HL-60/S4 treated with phorbol 12-myristate 13-acetate at 8.2 ng/mL for 4 days and 3 days (cell line): ENCODE data around the gene MVP.
"Not testable (repeated sequence)": the region's sequence is repeated elsewhere in the genome, so short reads cannot be mapped to it uniquely, and the experiment has no call there.

ENCODE experiments used
- in situ Hi-C: fragments of 300-500 bp; cut with MboI; formaldehyde crosslinking; loops from 2 replicates; pipeline ENCODE4 v1.15.0; 2022; ENCODE audit warnings: low sequenced_read_pairs

MVP gene

GRCh38 chr16:29868396-29869009 is 48.2 kb downstream of the MVP start:
- in situ Hi-C loops, result no loop called here

- in situ Hi-C loops, result not testable (repeated sequence)
Observed at GRCh38 chr16:29869067-29869466, 48.8 kb downstream of the MVP start.

GRCh38 chr16:29871822-29872546 is 51.7 kb downstream of the MVP start:
- in situ Hi-C loops, result no loop called here

DNA sequence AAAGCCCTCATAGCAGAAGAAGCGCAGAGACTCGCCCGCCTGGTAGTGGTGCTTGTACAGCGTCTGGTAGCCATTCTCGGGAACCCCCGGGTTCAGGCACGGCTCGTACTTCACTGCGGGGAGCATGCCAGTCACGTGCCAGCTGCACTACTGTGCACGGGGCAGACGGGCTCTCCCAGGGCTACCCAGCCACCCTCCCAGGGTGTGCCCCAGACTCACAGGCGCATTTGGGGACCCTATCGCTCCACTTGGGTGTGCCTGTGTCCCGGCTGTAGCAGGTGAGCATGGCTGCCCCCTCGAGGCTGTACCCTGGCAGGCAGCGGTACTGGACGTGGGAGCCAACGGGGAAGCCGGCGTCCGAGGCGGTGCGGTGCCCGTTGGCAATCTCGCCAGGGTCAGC is 53.1 kb downstream of the MVP start:
- in situ Hi-C loops, result no loop called here

DNA sequence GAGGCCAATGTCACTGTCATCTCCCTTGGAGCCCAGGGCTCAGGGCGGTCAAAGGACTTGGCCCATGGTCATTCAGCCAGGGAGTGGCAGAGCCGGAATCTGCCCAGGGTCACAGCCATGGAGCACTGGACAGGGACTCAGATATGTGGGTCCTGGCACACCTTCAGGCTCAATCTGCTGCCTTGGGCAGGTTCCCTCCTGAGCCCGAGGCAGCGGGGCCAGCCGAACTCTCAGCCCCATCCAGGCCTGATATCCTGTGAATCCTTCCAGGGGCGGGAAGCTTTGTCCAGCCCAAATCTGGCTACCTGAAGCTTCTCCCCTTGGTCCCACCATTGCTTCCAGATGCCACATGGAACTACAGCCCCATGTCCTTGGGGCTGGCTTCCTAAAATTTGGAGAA is 54.9 kb downstream of the MVP start:
- in situ Hi-C loops, result no loop called here

DNA sequence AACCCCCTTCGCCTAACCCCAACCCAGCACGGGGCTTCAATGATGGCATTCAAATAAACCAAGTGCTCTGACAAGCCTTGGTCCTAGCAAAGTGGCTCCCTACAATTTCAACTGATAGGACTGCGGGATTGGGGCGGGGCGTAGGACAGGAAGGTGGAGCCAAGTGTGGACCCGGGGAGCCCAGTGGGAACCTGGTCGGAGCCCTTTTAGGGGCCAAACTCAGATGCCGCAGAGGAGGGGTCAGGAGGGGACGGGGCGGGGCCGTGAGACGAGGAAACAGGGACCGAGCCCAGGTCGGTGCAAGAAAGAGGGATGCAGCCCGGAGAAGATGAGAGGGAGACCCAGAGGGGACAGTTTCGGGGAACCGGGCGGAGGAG is 55.9 kb downstream of the MVP start:
- in situ Hi-C loops, result no loop called here

DNA sequence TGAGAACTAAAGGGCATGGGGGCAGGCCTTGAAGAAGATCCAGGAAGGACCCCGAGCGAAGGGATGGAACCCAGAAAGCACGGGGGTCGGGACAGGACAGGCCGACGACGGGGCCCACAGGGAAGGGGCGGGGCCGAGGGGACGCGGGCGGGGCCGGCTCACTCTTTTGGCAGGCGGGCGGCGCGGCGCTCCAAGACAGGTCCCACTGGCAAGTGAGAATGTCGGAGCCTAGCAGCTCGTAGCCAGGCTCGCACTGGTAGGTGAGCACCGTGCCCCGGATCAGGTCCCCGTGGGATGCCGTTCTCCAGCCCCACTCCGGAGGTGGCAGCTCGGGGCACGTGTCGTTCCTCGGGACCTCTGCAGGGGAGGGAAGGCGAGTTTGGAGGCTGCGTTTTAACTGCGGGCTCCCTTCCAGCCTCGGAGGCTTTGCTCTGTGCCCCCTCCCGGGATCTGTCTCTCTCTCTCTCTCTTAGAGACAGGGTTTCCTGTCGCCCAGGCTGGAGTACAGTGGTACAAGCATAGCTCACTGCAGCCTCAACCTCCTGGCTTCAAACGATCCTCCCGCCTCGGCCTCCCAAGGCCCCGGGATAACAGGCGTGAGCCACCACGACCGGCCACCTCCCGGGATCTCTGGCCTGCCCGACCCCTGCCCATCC is 56.5 kb downstream of the MVP start:
- in situ Hi-C loops, result no loop called here

- in situ Hi-C loops, result no loop called here
Observed at GRCh38 chr16:29877266-29877961, 57.2 kb downstream of the MVP start.

- in situ Hi-C loops, result no loop called here
Observed at GRCh38 chr16:29878172-29878571, 57.9 kb downstream of the MVP start.

DNA sequence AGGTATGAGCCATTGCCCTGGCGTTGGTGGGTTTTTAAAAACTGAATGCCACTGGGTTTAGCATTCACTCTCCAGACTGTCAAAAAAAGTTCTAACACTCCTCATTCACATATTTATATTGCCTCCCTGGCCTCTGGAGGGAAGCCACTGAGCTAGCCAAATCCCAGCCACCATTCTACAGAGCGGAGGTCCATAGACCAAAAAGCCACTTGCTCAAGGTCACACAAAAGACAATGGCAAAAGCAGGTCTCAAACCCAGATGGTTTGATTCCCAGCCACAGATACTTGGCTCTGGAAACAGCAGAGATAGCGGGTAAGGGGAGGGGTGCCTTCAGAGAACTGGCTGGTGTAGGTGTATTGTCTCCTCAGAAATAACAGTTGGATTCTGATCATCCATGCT is 60.8 kb downstream of the MVP start:
- in situ Hi-C loops, result no loop called here

DNA sequence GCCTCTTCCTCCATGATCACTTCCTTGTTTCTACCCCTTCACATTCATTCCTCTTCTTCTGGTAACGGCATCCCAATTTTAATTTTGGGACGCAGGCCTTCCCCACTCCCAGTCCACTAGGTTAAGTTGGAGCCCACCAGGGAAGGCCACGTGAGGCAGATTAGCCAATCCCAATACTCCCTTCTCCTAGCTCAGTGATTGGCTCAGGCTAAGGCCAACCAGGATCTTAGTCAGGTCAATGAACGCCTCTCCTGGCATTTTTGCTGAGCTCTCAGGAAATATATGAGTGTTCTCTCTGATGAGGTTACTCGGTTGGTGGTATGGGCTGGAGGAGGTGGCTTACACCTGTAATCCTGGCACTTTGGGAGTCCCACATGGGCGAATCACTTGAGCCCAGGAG is 63.7 kb downstream of the MVP start:
- in situ Hi-C loops, result no loop called here

GRCh38 chr16:29889372-29889771 is 69.1 kb downstream of the MVP start:
- in situ Hi-C loops, result not testable (repeated sequence)

- in situ Hi-C loops, result no loop called here
Observed at GRCh38 chr16:29891525-29892457, 71.5 kb downstream of the MVP start.

DNA sequence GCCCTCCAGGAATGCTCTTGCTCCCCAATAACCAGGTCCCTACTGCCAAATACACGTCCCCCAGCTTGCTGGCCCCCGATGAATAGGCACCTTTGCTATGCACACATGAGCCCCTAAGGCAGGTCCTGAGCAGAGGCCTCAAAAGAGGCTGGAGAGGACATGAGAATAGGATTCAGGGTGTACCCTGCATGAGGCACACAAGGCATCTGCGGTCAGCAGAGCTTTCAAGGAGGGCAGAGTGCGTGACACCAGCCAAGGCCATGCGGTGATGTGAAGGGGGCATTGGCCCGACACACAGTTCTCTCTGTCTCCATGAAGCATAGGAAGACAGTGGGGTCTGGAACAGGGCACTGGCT is 72.2 kb downstream of the MVP start:
- in situ Hi-C loops, result no loop called here

GRCh38 chr16:29893553-29893952 is 73.3 kb downstream of the MVP start:
- in situ Hi-C loops, result no loop called here

DNA sequence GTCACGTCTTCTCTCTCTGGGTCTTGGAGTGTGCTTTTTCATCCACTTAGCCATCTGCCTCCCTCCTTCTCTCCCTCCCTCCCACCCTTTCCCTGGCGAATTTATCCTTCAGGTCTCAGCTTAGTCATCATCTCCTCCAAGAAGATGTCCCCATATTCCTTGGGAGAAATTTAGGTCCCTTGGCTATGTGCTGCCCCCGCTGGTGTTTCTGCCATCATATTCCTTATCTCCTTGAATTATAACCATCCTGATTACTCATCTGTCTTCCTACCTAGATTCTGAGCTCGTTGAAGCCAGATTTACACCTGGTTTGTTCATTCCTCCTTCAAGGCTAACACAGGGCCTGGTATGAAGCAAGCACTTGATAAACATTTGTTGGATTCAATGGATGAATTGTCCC is 74.1 kb downstream of the MVP start:
- in situ Hi-C loops, result no loop called here

DNA sequence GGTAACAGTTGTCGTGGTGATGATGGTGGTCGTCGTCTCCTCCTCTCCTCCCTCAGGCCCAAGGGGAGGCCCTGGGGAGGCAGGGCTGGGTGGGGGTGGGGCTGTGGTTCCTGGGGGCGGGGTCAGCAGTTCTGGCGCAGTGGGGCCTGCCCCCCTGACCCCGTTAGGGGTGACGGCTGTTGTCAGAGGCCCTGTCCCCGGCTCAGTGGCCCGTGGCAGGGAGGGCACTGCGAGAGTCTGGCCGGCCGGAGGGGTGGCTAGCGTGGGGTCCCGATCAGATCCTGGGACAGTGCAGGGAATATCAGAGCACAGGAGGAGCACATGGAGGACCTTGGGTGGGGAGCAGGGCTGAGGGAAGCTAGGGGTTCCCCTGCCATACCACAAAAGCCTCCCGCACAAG is 76.6 kb downstream of the MVP start:
- in situ Hi-C loops, result no loop called here

DNA sequence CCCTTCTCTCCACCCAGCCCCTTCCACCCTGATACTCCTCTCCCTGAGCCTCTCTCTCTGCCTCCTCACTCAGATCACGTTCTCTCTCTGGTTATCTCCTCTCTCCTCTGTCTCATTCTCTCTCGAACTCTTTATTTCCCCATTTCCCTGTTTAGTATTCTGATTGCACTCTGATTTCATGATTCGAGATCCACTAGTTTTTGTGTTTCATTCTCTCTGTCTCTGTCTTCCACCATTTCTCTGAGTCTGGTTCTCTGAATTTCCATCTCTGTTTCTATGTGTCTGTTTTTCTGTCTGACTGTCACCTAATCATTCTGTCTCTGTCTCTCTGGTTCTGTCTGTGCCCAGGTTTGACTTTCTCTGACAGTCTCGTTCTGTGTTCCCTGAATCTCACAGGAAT is 77.1 kb downstream of the MVP start:
- in situ Hi-C loops, result no loop called here
